Adipocyte (in vitro differentiated cells): ENCODE measurements around the gene CADM2.
"Not testable (repeated sequence)": the region's sequence is repeated elsewhere in the genome, so short reads cannot be mapped to it uniquely, and the experiment has no call there.

Experiments used
- DNase-seq: peaks from one replicate; pipeline ENCODE4 v3.0.0-alpha.2; 2015; ENCODE audit warnings: low read depth
- H3K27me3 ChIP-seq: replicated peaks from 2 replicates; pipeline ENCODE4 v1.7.0; 2013; ENCODE audit warnings: mild to moderate bottlenecking, low read length, moderate library complexity; ENCODE audit not compliant: control insufficient read depth, insufficient read depth
- H3K36me3 ChIP-seq: 2 replicates; pipeline ENCODE4 v1.7.0; 2013; ENCODE audit warnings: low read length, mild to moderate bottlenecking, moderate library complexity; ENCODE audit not compliant: control insufficient read depth, insufficient read depth, severe bottlenecking
- H3K4me1 ChIP-seq: 2 replicates; pipeline ENCODE4 v1.7.0; 2013; ENCODE audit warnings: mild to moderate bottlenecking, low read length, moderate library complexity; ENCODE audit not compliant: control insufficient read depth, insufficient read depth
- H3K4me3 ChIP-seq: 2 replicates; pipeline ENCODE4 v1.7.0; 2013; ENCODE audit warnings: mild to moderate bottlenecking, low read length, moderate library complexity
- H3K9ac ChIP-seq: 2 replicates; pipeline ENCODE4 v1.7.0; 2013; ENCODE audit warnings: mild to moderate bottlenecking, low read length, moderate library complexity
- H3K9me3 ChIP-seq: 2 replicates; pipeline ENCODE4 v1.7.0; 2013; ENCODE audit warnings: mild to moderate bottlenecking, low read length, moderate library complexity; ENCODE audit not compliant: control insufficient read depth

The CADM2 gene

DNA sequence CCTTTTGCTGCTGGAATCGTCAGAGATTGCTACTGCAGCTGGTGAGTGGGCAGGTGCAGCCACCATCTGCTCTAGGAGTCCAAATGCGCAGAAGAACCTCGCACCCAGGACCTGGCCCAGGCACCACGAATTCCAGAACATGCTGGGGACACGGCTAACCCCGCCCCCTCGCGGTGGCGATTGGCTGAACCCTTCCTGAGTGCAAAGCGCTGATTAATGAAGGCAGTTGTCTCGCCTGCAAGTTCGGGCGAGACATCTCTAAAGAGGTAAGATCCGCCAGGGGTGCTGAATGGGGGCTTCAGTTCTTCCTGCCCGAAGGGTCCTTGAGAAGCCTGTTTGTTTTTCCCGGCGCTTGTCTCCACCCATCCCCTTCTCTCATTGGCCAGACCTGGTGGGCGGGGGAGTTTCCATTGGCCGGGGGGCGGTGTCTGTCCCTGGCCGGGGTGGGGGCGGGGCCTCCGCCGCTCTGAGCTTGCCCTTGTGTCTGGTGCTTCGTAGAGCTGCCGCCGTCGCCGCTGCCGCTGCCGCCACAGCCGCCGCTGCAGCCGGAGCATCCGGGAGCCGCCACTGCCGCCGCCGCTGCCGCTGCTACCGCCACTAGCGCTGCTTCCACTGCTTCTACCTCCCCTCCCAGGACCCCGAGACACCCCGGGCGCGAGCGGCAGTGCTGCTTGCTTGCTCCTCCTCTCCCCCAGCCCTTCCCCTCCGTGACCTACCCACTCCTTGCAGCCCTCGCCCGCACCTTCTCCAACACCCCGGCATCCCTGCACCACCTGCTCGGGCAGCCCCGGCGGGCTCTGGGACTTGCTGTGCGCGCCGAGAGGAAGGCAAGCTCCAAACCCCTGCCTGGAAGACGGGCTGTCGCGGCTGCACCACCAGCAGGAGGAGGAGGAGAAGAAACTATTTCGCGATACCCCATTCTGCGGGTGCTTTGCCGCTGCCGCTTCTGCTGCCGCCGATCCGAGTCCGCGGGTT is at the start of gene CADM2:
CADM2 (plus strand) TSS at position 495 of the 975 bp plus-strand sequence.
- peak; percentile 82 for DNase-seq
- H3K27me3 ChIP-seq, result peaks cover 48% of the 10 kb centered on the region
- no peaks in the 10 kb centered on the region for H3K36me3 ChIP-seq
- peak within 1 kb of the TSS; percentile 84 for H3K4me3 ChIP-seq
- H3K4me1 ChIP-seq, result peaks cover 15% of the 10 kb centered on the region
- H3K9me3 ChIP-seq, result no peaks in the 10 kb centered on the region
- no peak within 1 kb of the TSS for H3K9ac ChIP-seq

DNA sequence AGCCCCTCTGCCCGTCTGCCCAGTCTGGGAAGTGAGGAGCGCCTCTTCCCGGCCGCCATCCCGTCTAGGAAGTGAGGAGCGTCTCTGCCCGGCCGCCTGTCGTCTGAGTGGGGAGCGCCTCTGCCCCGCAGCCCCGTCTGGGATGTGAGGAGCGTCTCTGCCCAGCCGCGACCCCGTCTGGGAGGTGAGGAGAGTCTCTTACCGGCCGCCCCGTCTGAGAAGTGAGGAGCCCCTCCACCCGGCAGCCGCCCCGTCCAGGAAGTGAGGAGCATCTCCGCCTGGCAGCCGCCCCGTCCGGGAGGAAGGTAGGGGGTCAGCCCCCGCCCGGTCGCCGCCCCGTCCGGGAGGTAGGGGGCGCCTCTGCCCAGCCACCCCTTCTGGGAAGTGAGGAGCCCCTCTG is 40.2 kb upstream of the CADM2 start:
- not testable (repeated sequence) for H3K9ac ChIP-seq, H3K27me3 ChIP-seq, H3K36me3 ChIP-seq, H3K4me1 ChIP-seq, H3K9me3 ChIP-seq, H3K4me3 ChIP-seq, DNase-seq

DNA sequence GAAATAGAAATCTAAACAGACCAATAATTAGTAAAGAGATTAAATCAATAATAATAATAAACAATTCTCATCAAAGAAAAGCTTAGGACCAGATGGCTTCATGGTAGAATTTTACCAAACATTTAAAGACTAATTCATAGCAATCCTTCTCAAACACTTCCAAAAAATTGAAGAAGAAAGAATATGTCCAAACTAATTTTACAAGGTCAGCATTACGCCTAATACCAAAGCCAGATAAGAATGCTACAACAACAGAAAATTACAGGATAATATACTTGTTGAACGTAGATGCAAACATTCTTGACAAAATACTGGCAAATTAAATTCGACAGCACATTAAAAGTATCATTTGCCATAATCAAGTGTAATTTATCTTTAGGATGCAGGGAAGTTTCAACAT is 36.1 kb upstream of the CADM2 start:
- H3K36me3 ChIP-seq, result no peaks in the 10 kb centered on the region
- no peaks in the 10 kb centered on the region for H3K4me1 ChIP-seq
- no peaks in the 10 kb centered on the region for H3K27me3 ChIP-seq
- H3K9ac ChIP-seq, result no peak overlapping the region
- no peak for DNase-seq
- peaks cover 8% of the 10 kb centered on the region for H3K9me3 ChIP-seq
- no peak overlapping the region for H3K4me3 ChIP-seq

- no peak for DNase-seq
- Histone ChIP-seq H3K4me3 (no peak overlapping the region), H3K4me1 (no peaks in the 10 kb centered on the region), H3K9ac (no peak overlapping the region), H3K9me3 (peaks cover 8% of the 10 kb centered on the region), H3K36me3 (no peaks in the 10 kb centered on the region), H3K27me3 (no peaks in the 10 kb centered on the region)
Observed at GRCh38 chr3:84925571-84925970, 33.2 kb upstream of the CADM2 start.

- DNase-seq, result no peak
- no peaks in the 10 kb centered on the region for H3K9me3 ChIP-seq
- H3K27me3 ChIP-seq, result no peaks in the 10 kb centered on the region
- H3K9ac ChIP-seq, result no peak overlapping the region
- no peak overlapping the region for H3K4me3 ChIP-seq
- H3K36me3 ChIP-seq, result no peaks in the 10 kb centered on the region
- H3K4me1 ChIP-seq, result no peaks in the 10 kb centered on the region
Observed at GRCh38 chr3:84943379-84943778, 15.4 kb upstream of the CADM2 start.

- no peak overlapping the region for H3K4me3 ChIP-seq
- no peaks in the 10 kb centered on the region for H3K36me3 ChIP-seq
- no peak overlapping the region for H3K9ac ChIP-seq
- H3K27me3 ChIP-seq, result no peaks in the 10 kb centered on the region
- no peaks in the 10 kb centered on the region for H3K9me3 ChIP-seq
- H3K4me1 ChIP-seq, result no peaks in the 10 kb centered on the region
- DNase-seq, result no peak
Observed at GRCh38 chr3:84946240-84946639, 12.5 kb upstream of the CADM2 start.

- H3K4me1 ChIP-seq, result peaks cover 15% of the 10 kb centered on the region
- no peaks in the 10 kb centered on the region for H3K36me3 ChIP-seq
- peaks cover 48% of the 10 kb centered on the region for H3K27me3 ChIP-seq
- H3K9me3 ChIP-seq, result no peaks in the 10 kb centered on the region
- peak overlapping the region; percentile 84 for H3K4me3 ChIP-seq
- no peak overlapping the region for H3K9ac ChIP-seq
- no peak for DNase-seq
Observed at GRCh38 chr3:84959470-84960271, 882 bp downstream of the CADM2 start.

- H3K4me3 ChIP-seq, result no peak overlapping the region
- no peaks in the 10 kb centered on the region for H3K36me3 ChIP-seq
- peaks cover 15% of the 10 kb centered on the region for H3K4me1 ChIP-seq
- H3K9ac ChIP-seq, result no peak overlapping the region
- H3K9me3 ChIP-seq, result no peaks in the 10 kb centered on the region
- H3K27me3 ChIP-seq, result peaks cover 48% of the 10 kb centered on the region
- DNase-seq, result no peak
Observed at GRCh38 chr3:84960581-84960980, 1.8 kb downstream of the CADM2 start.

DNA sequence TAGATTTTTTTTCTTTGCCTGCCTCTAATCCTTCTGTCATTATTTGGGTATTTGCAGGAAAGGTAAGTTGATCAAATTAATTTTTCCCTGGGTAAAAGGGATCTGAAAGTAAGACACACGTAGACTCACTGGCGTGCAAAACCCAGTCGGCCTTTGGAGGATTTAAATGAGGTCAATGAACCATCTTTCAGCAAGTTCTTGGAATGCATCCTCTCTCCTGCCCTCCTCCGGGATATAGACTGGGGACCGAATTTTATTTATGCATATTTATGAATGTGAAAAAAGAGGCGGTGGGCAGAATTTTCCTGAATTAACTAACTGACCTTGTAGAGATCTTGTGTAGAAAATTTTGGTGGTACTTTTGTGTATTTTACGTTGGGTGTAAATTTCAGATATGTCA is 2.2 kb downstream of the CADM2 start:
- no peak overlapping the region for H3K4me3 ChIP-seq
- no peak for DNase-seq
- no peaks in the 10 kb centered on the region for H3K9me3 ChIP-seq
- peaks cover 15% of the 10 kb centered on the region for H3K4me1 ChIP-seq
- H3K36me3 ChIP-seq, result no peaks in the 10 kb centered on the region
- H3K27me3 ChIP-seq, result peaks cover 48% of the 10 kb centered on the region
- no peak overlapping the region for H3K9ac ChIP-seq

DNA sequence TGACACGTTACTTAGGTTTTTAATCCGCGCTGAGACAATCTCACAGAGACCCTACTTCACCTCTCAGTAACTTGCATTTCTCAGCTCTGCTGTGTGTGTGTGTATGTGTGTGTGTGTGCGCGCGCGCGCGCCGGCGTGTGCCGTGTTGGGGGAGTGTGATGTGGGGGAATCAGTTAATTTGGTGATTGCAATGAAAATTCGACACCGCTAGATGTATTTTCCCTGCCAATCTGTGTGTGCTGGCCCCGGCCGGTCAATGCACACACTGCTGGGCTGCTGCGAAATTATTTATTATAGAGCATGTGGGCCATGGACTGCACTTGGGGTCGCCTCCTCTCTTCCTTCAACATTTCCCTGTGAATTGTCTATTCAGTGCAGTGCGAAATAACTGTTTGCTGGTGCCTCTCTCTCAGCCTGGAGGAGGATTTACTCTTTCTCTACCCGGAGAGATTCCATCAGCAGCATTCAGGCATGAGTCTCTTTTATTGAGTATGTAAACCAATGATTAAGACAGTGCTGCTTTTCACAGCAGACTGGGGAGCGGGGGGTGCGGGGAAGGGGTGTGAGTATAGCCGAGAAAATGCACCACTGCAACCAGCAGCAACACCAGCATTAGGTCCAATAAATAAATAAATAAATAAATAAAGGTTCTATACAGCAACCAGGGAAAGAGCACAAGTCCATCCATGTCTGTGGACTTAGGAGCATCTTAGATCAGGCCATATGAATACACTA is 2.9 kb downstream of the CADM2 start:
- Histone ChIP-seq H3K4me1 (peaks cover 15% of the 10 kb centered on the region), H3K9me3 (no peaks in the 10 kb centered on the region), H3K9ac (no peak overlapping the region), H3K4me3 (no peak overlapping the region), H3K36me3 (no peaks in the 10 kb centered on the region), H3K27me3 (peaks cover 48% of the 10 kb centered on the region)
- no peak for DNase-seq

DNA sequence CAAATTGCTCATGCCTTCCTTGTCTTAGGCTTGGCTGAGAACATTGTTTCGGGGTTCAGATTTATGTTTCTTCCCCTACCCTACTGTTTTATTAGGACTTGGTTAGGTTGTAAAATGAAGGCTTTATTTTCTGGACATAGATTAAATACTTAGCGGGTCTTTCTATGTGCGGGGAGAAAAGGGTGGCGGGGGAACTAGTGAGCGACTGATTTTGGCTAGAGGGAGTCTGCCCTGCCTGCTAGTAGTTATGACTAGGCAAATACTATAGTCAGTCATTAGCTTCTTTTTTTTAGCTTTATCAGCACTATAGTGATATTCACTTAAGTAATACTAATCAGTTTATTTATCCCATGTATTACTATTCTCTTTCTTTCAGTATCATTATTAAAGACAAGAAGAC is 3.6 kb downstream of the CADM2 start:
- H3K9me3 ChIP-seq, result no peaks in the 10 kb centered on the region
- no peak overlapping the region for H3K4me3 ChIP-seq
- H3K4me1 ChIP-seq, result peaks cover 17% of the 10 kb centered on the region
- no peak overlapping the region for H3K9ac ChIP-seq
- peaks cover 44% of the 10 kb centered on the region for H3K27me3 ChIP-seq
- no peak for DNase-seq
- no peaks in the 10 kb centered on the region for H3K36me3 ChIP-seq
